GM06990 (cell line): ENCODE results near the gene SLTM.
"Not testable (repeated sequence)": the region's sequence is repeated elsewhere in the genome, so short reads cannot be mapped to it uniquely, and the experiment has no call there.

Source experiments
- DNase-seq: peaks from one replicate; pipeline ENCODE4 v3.0.0-alpha.2; 2011; ENCODE audit not compliant: insufficient read length; ENCODE audit errors: extremely low read depth
- H3K27me3 ChIP-seq: replicated peaks from 2 replicates; pipeline ENCODE4 v1.6.0; 2011; ENCODE audit warnings: low read length; ENCODE audit not compliant: control insufficient read depth, insufficient read depth
- H3K36me3 ChIP-seq: 2 replicates; pipeline ENCODE4 v1.5.1; 2011; ENCODE audit warnings: low read length; ENCODE audit not compliant: control insufficient read depth, insufficient read depth
- H3K4me3 ChIP-seq: replicated peaks from 2 replicates; pipeline ENCODE4 v1.5.1; 2011; ENCODE audit warnings: low read depth, mild to moderate bottlenecking, control low read depth, low read length
- TF ChIP-seq, protein P1 (sequence below): IDR thresholded peaks from 2 replicates; pipeline ENCODE4 v1.5.1; 2011; ENCODE audit warnings: low read length, control low read depth, mild to moderate bottlenecking, inconsistent platforms; ENCODE audit not compliant: insufficient read depth, poor library complexity, severe bottlenecking

Gene SLTM

DNA sequence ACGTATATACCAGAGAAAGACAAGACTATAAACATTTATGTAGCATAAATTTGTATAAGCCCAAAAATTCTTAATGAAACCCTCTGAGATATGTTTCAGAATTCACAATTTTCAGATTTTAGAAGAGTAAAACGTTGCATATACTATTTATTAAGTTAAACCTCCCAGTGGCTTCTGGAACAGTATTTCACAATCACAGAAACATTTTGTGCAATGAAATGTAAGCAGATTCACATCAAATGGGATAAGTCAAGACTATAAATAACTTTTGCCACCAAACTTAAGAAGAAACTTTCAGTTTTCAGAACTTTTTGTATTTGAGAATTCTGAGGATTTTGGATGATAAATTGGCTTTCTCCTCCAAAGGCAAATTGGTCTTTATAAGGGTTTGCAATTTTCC lies 9.2 kb downstream of the SLTM start:
- peaks cover 3% of the 10 kb centered on the region for H3K36me3 ChIP-seq
- TF ChIP-seq, protein P1, sequence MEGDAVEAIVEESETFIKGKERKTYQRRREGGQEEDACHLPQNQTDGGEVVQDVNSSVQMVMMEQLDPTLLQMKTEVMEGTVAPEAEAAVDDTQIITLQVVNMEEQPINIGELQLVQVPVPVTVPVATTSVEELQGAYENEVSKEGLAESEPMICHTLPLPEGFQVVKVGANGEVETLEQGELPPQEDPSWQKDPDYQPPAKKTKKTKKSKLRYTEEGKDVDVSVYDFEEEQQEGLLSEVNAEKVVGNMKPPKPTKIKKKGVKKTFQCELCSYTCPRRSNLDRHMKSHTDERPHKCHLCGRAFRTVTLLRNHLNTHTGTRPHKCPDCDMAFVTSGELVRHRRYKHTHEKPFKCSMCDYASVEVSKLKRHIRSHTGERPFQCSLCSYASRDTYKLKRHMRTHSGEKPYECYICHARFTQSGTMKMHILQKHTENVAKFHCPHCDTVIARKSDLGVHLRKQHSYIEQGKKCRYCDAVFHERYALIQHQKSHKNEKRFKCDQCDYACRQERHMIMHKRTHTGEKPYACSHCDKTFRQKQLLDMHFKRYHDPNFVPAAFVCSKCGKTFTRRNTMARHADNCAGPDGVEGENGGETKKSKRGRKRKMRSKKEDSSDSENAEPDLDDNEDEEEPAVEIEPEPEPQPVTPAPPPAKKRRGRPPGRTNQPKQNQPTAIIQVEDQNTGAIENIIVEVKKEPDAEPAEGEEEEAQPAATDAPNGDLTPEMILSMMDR: no peak
- DNase-seq: no peak

DNA sequence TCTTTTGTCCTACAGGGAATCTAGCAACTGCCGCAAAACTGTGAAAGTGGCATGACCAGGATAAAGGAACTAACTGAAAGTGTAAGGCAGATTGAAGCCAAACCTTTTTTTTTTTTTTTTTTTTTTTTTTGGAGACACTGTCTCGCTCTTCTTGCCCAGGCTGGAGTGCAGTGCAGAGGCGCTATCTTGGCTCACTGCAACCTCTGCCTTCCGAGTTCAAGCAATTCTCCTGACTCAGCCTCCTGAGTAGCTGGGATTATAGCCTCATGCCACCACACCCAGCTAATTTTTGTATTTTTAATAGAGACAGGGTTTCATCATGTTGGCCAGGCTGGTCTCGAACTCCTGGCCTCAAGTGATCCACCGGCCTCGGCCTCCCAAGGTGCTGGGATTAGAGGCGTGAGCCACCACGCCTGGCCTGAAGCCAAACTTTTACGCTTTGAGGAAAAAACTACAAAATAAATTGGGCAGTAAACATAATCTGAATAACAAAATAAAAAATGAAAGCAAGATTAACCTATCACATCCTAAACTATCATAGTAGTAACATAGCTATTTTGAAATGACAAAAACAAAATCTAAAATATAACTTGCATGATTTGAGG lies 9.7 kb downstream of the SLTM start:
- DNase-seq: no peak
- H3K36me3 ChIP-seq: no peaks in the 10 kb centered on the region; the same call in none of the 2 replicates
- no peaks in the 10 kb centered on the region for H3K27me3 ChIP-seq
- no peak overlapping the region for H3K4me3 ChIP-seq
- TF ChIP-seq, protein P1: no peak

More for the DNA sequence above, 9.2 kb downstream of the SLTM start:
- Histone ChIP-seq H3K27me3 (no peaks in the 10 kb centered on the region), H3K4me3 (no peak overlapping the region)

DNA sequence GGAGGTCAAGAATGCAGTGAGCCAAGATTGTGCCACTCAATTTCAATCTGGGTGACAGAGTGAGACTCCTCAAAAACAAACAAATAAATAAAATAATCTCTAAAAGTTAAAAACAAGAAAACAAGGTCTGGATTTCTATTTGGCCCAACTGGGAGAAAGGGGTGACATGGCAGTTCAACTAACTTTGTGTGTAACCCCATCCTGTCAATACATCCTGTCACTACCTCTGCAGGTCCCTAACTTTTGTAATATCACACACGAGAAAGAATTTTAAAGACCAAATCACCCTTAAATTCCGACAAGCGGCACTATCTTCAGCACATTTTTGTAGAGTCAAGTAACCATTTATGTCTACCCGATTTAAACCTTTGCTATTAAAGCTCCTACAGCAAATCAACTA lies 10.2 kb downstream of the SLTM start:
- Histone ChIP-seq H3K27me3 (no peaks in the 10 kb centered on the region), H3K4me3 (no peak overlapping the region), H3K36me3 (no peaks in the 10 kb centered on the region; the same call in none of the 2 replicates)
- no peak for DNase-seq
- TF ChIP-seq, protein P1: no peak

DNA sequence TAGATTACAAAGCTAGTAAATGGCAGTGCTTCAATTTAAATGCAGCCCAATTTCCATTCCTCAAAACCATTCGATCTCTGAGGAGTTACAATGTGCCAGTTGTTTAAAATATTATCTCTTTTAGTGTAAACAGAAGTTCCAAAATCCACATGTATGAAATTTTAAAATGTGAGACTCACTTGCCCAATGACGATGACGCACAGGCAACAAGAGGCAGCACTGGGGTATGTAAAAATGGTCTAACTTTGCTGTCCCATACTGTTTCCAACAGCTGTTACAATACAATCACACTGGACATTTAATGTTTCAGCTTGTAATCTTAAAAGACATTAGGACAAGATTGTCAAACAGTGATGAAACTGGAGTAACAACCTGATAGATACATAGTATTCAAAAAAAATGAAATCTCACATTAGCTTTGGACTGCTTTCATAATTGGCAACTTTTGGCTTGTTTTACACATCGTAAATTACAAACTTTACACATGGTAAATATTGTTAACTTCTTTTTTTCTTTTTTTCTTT lies 12.2 kb downstream of the SLTM start:
- TF ChIP-seq, protein P1: no peak
- DNase-seq: no peak
- H3K4me3 ChIP-seq: no peak overlapping the region
- H3K36me3 ChIP-seq: no peaks in the 10 kb centered on the region; the same call in 1 of the 2 replicates
- no peaks in the 10 kb centered on the region for H3K27me3 ChIP-seq

DNA sequence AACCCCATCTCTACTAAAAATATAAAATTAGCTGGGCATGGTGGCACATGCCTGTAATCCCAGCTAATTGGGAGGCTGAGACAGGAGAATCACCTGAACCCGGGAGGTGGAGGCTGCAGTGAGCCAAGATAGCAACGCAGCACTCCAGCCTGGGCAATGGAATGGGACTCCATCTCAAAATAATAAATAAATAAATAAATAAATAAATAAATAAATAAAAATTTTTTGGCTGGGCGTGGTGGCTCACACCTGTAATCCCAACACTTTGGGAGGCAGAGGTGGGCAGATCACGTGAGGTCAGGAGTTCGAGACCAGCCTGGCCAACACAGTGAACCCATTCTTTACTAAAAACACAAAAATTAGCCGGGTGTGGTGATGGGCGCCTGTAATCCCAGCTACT lies 13.0 kb downstream of the SLTM start:
- H3K4me3 ChIP-seq, H3K36me3 ChIP-seq, DNase-seq: not testable (repeated sequence)

DNA sequence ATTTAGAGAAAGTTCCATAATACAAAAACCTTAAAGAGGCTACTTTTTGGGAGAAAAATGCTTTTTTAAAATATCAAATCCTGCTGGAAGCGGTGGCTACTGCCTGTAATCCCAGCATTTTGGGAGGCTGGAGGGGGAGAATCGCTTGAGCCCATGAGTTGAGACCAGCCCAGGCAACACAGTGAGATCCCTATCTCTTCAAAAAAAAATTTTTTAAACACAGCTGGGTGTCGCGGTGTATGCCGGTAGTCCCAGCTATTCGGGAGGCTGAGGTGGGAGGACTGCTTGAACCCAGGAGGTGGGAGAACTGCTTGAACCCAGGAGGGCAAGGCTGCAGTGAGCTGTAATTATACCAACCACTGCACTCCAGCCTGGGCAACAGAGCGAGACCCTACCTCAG lies 14.2 kb downstream of the SLTM start:
- H3K36me3 ChIP-seq: no peaks in the 10 kb centered on the region; the same call in 1 of the 2 replicates
- TF ChIP-seq, protein P1: no peak
- no peak overlapping the region for H3K4me3 ChIP-seq
- no peaks in the 10 kb centered on the region for H3K27me3 ChIP-seq
- no peak for DNase-seq

More for the DNA sequence above, 13.0 kb downstream of the SLTM start:
- H3K27me3 ChIP-seq: not testable (repeated sequence)
